Fibroblast of lung (primary cell): Measurements from ENCODE around the gene CPZ. TPM values are rescaled to one million over a fixed set of nuclear protein-coding genes. Genes with fewer than 3 reads are reported as not detected.

Experiments used
- DNase-seq, 2 donors: peaks; one replicate each; pipeline versions ENCODE4 v3.0.0 to v3.0.0-alpha.2; 2010; ENCODE audit warnings: low read depth in 2 of 2
- H2AFZ ChIP-seq: 2 replicates; pipeline ENCODE4 v1.5.1; 2012; ENCODE audit warnings: low read length, control low read depth, inconsistent platforms
- H3K27ac ChIP-seq: 2 replicates; pipeline ENCODE4 v1.5.1; 2011; ENCODE audit warnings: low read length, control low read depth; ENCODE audit not compliant: insufficient read depth
- H3K27me3 ChIP-seq: 2 replicates; pipeline ENCODE4 v1.5.1; 2011; ENCODE audit warnings: mild to moderate bottlenecking, low read length; ENCODE audit not compliant: control insufficient read depth, insufficient read depth
- H3K36me3 ChIP-seq: 2 replicates; pipeline ENCODE4 v1.5.1; 2011; ENCODE audit warnings: low read length; ENCODE audit not compliant: control insufficient read depth, insufficient read depth
- H3K4me1 ChIP-seq: 2 replicates; pipeline ENCODE4 v1.5.1; 2011; ENCODE audit warnings: low read length; ENCODE audit not compliant: control insufficient read depth, insufficient read depth; ENCODE audit errors: extremely low read depth
- H3K4me2 ChIP-seq: 2 replicates; pipeline ENCODE4 v1.5.1; 2011; ENCODE audit warnings: low read length, control low read depth; ENCODE audit not compliant: insufficient read depth; ENCODE audit errors: extremely low read depth
- H3K4me3 ChIP-seq, 4 experiments: fragments of 200-600 bp in 1 of 4; sonication (generic) in 1 of 4; replicated peaks in 1 of 4; 2 replicates each; pipeline ENCODE4 v1.5.1; 2011 to 2016; ENCODE audit warnings: low read length in 4 of 4, low read depth in 3 of 4, mild to moderate bottlenecking in 3 of 4, control low read depth in 2 of 4, inconsistent platforms in 1 of 4, mixed read lengths in 1 of 4; ENCODE audit not compliant: insufficient read depth in 1 of 4; ENCODE audit errors: control extremely low read depth in 1 of 4
- H3K79me2 ChIP-seq: 2 replicates; pipeline ENCODE4 v1.5.1; 2012; ENCODE audit warnings: mild to moderate bottlenecking, low read length, inconsistent platforms; ENCODE audit not compliant: control insufficient read depth, insufficient read depth
- H3K9ac ChIP-seq: 2 replicates; pipeline ENCODE4 v1.5.1; 2011; ENCODE audit warnings: mild to moderate bottlenecking, low read length, control low read depth; ENCODE audit not compliant: insufficient read depth
- H3K9me3 ChIP-seq: 2 replicates; pipeline ENCODE4 v1.5.1; 2012; ENCODE audit warnings: low read depth, low read length; ENCODE audit not compliant: control insufficient read depth, insufficient read depth
- H4K20me1 ChIP-seq: 2 replicates; pipeline ENCODE4 v1.5.1; 2011; ENCODE audit warnings: low read length; ENCODE audit not compliant: control insufficient read depth, insufficient read depth; ENCODE audit errors: extremely low read depth
- EZH2 ChIP-seq: IDR thresholded peaks from 2 replicates; pipeline ENCODE4 v1.5.1; 2012; ENCODE audit warnings: low read length, control low read depth, mild to moderate bottlenecking; ENCODE audit errors: missing control alignments
- polyA plus RNA-seq, 2 donors: library from polyadenylated mRNA; depleted of rRNA in 1 of 2; stranded (reverse) in 1 of 2; unstranded in 1 of 2; fragments of >200 nt; gene quantifications; 2 replicates each; pipeline ENCODE4 v1.2.1, GENCODE V29; 2011 to 2012; ENCODE audit warnings: missing spikeins in 1 of 2
- total RNA-seq: library from RNA; depleted of rRNA; stranded (reverse); fragments of >200 nt; gene quantifications from 2 replicates; pipeline ENCODE4 v1.2.1, GENCODE V29; 2014
- TF ChIP-seq, protein P1 (sequence below), 2 donors: IDR thresholded peaks in 1 of 2; conservative IDR thresholded peaks in 1 of 2; 1 replicate in 1 of 2; 2 replicates in 1 of 2; pipeline ENCODE4 v1.5.1; 2011 to 2012; ENCODE audit warnings: low read length in 2 of 2, control low read depth in 1 of 2, inconsistent platforms in 1 of 2, low read depth in 1 of 2, mild to moderate bottlenecking in 1 of 2

Gene CPZ
- total and polyA plus RNA-seq, 2 donors (not counting 1 experiment from before 2014, with no cell fraction given), result 7.1 to 24.4 TPM

DNA sequence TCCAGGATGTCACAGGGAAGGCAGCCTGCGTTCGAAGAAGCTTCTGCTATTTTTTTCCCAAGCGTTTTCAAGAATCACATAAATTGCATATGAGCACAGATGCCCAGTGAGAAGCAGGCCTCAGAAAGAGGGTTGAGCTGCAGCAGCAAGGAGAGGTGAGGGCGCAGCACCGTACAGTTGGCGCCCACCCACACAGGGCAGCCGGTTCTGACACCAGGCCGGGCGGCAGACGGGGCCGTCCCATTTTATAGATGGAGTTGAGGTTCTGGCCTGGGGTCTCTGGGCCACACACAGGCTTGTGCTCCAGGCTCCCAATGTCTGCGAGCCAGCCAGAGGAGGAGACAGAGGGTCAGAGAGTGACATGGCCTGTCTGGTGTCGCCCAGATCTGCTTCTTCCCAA lies 22.8 kb downstream of the CPZ start:
- Histone ChIP-seq H3K4me1 (no peaks in the 10 kb centered on the region), H3K9ac (no peak overlapping the region), H3K27ac (no peak overlapping the region), H3K27me3 (no peaks in the 10 kb centered on the region), H3K79me2 (no peaks in the 10 kb centered on the region), H4K20me1 (no peaks in the 10 kb centered on the region), H2AFZ (no peak overlapping the region), H3K4me2 (no peak overlapping the region), H3K4me3 (no peak overlapping the region), H3K9me3 (no peaks in the 10 kb centered on the region), H3K36me3 (no peaks in the 10 kb centered on the region)
- TF ChIP-seq, protein P1, sequence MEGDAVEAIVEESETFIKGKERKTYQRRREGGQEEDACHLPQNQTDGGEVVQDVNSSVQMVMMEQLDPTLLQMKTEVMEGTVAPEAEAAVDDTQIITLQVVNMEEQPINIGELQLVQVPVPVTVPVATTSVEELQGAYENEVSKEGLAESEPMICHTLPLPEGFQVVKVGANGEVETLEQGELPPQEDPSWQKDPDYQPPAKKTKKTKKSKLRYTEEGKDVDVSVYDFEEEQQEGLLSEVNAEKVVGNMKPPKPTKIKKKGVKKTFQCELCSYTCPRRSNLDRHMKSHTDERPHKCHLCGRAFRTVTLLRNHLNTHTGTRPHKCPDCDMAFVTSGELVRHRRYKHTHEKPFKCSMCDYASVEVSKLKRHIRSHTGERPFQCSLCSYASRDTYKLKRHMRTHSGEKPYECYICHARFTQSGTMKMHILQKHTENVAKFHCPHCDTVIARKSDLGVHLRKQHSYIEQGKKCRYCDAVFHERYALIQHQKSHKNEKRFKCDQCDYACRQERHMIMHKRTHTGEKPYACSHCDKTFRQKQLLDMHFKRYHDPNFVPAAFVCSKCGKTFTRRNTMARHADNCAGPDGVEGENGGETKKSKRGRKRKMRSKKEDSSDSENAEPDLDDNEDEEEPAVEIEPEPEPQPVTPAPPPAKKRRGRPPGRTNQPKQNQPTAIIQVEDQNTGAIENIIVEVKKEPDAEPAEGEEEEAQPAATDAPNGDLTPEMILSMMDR (conservative IDR thresholded peaks at IDR 0.05 in 1 of 2, IDR thresholded peaks at IDR 0.05 in 1 of 2; ENCODE audit: low read depth in 1 of 2, low read length in 2 of 2), result no peak
- TF ChIP-seq EZH2, result no peak
- no peak for DNase-seq

DNA sequence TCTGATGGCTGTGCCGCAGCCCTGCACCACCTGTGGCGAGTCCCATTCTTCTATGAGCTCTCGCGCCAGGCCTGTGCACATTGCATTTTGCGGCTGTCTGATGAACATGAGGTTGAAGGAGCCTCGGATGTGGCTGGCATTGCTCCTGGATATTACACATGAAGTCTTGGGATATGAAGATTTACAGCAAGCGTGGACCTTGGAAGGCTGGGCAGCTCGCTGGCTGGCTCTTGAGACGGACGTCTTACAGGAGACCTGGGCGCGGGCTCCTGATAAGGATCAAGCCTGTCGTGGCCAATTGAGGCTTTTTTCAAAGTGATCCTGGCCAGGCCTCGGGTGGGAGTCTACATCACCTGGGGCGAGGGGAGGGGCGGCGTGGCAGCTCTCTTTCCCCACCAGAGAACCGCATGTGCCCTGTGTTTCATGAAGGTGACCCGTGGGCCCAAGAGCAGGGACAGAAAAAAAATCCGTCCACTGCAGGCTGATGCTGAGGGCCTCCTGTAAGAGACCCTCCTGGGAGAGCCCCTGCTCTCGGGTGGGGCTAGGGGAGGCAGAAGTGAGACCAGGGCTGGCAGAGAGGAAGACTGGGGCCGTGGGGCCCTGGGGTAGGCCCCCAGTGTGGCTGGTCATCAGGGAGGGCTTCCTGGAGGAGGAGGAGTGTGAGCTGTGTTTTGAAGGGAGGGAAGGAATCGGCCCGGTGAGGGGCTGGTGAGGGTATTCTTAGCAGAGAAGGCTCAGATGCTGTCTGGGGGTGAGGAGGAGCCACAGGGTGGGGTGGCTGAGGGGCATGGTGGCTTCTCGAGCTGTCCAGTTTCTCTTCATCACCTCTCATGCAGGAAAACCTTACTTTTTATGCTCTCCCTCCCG lies 23.6 kb downstream of the CPZ start:
- H4K20me1 ChIP-seq, result no peaks in the 10 kb centered on the region
- no peak for TF ChIP-seq EZH2
- TF ChIP-seq, protein P1 (conservative IDR thresholded peaks at IDR 0.05 in 1 of 2, IDR thresholded peaks at IDR 0.05 in 1 of 2; ENCODE audit: low read depth in 1 of 2, low read length in 2 of 2), result no peak
- H3K27me3 ChIP-seq, result no peaks in the 10 kb centered on the region
- no peak overlapping the region for H3K4me2 ChIP-seq
- H2AFZ ChIP-seq, result no peak overlapping the region
- H3K9me3 ChIP-seq, result no peaks in the 10 kb centered on the region
- H3K79me2 ChIP-seq, result no peaks in the 10 kb centered on the region
- H3K27ac ChIP-seq, result no peak overlapping the region
- H3K4me3 ChIP-seq, result no peak overlapping the region
- H3K36me3 ChIP-seq, result no peaks in the 10 kb centered on the region
- no peaks in the 10 kb centered on the region for H3K4me1 ChIP-seq
- H3K9ac ChIP-seq, result no peak overlapping the region
- DNase-seq, result no peak

DNA sequence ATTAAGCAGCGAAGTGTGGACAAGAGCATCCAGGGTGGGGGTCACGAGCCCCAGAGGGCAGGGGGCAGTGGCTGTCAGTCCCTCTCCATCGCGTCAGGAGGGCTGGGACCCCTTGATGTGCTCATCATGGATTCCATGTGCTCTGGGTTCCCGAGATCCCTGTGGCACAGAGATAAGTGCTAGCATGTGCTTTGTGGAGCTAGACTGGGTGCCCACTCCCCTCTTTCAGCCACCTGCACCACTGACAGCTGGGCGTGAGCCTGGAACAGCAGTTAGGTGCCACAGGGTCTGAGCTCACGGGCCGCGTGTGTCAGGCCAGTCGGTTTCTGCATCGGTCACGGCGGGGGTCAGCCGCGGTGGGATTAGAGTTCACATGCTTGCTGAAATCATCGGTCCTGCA lies 24.3 kb downstream of the CPZ start:
- Histone ChIP-seq H3K4me2 (no peak overlapping the region), H3K36me3 (no peaks in the 10 kb centered on the region), H3K27me3 (no peaks in the 10 kb centered on the region), H4K20me1 (no peaks in the 10 kb centered on the region), H3K4me3 (no peak overlapping the region), H2AFZ (no peak overlapping the region), H3K79me2 (no peaks in the 10 kb centered on the region), H3K9ac (no peak overlapping the region), H3K9me3 (no peaks in the 10 kb centered on the region), H3K4me1 (no peaks in the 10 kb centered on the region), H3K27ac (no peak overlapping the region)
- DNase-seq, result no peak
- TF ChIP-seq, protein P1 (conservative IDR thresholded peaks at IDR 0.05 in 1 of 2, IDR thresholded peaks at IDR 0.05 in 1 of 2; ENCODE audit: low read depth in 1 of 2, low read length in 2 of 2), result no peak
- no peak for TF ChIP-seq EZH2
